Left kidney (tissue), 2 donors: ENCODE data around the gene USH1C. TPM values are rescaled to one million over a fixed set of nuclear protein-coding genes. Genes with fewer than 3 reads are reported as not detected.
A peak's percentile ranks its signal among the peaks of the same experiment; 100 is the strongest.

Source experiments
- DNase-seq: peaks from one replicate; pipeline ENCODE4 v3.0.0-alpha.2; 2013
- polyA plus RNA-seq: library from polyadenylated mRNA; unstranded; fragments of 120-200 nt; gene quantifications from one replicate; pipeline ENCODE4 v1.2.1, GENCODE V29; 2013; ENCODE audit not compliant: insufficient read length

The USH1C gene
- polyA plus RNA-seq, 1 donor: 81.8 TPM

DNA sequence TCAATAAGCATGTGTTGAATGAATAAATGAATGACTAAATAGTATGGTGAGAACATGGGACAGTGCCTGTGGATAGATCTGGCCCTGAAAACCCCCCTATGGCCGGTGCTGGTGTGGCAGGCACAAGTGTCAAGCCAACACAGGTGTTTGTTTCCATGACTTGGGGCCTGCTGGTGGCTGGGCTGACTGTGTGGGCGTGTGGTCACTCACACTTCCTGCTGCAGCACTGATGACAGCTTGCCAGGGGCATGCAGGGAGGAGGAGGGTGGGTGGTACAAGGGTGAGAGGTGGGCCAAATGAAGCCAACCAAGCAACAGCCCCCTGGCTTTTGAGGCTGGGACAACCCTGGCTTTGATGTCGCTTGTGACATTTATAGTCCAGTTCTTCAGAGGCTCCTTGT lies 37.3 kb downstream of the USH1C start:
- DNase-seq: no peak

DNA sequence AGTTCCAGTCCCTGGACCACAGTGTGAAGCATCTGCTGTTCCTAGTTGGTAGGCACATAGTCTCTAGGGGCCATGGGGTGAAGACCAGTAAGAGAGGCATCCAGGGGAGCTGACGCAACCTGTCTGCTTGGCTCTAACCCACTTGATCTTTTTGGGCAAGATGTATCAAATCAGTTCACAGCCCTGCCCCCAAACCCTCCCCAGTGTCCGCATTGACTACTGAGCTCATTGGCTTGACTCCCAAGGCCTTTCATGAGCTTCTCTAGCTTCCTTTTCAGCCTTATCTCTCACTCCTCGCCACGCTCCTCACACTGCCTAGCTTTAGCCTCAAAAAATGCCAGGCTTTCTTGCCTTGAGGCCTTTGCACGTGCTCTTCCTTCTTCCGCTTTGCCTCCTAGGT lies 37.9 kb downstream of the USH1C start:
- no peak for DNase-seq

DNA sequence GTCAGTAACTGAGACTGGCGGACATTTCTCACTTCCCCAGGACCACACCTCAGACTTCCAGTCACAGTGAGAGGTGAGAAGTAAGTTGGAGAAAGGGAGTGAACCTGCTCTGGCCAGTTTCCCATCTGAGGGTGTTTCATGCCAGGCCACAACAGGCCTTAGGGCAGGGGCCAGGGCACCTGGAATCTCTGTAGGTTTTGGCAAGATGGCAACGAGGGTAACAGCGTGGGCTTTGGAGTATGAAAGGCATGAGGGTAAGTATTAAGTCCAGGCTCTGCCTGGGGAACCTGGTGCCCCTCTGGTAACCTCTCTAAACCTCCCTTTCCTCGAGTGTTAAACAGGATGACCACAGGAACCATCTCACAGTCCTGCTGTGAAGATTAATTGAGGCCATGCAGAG lies 39.1 kb downstream of the USH1C start:
- DNase-seq: no peak

DNA sequence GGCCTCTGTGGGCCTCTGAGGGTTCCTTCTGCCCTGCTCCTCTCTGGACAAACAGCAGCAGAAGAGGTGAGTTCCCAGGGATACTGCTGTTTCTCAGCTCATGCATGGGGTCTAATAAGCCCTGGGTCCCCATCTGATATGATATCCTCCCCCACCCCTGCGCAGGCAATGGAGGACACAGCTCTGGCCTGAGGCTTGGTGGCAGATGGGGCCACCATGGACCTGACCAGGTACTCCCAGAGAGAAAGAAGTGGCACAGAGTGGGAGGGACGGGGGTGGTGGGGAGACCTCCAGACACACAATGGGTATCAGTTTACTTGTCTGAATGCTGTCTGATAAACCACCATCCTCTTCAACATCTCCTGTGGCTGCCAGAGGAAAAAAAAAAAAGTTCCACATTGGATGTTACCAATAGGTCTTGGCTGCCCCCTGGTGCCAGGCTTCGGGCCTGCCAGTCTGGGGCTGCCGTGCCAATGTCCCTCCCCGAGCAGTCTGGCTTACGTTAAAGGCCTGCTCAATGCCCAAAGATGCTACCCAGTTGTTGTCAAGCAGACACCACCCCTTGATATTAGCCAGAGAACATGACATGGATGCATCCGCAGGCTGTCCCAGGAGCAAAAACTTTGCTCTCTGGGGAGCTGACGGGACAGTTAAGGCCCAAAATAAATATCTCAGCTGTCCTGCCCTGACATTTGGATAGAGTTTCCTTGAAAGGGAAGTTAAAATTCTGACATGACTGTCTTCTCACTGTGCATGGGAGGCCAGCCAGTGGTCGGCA lies 39.7 kb downstream of the USH1C start:
- DNase-seq: peak; percentile 62

DNA sequence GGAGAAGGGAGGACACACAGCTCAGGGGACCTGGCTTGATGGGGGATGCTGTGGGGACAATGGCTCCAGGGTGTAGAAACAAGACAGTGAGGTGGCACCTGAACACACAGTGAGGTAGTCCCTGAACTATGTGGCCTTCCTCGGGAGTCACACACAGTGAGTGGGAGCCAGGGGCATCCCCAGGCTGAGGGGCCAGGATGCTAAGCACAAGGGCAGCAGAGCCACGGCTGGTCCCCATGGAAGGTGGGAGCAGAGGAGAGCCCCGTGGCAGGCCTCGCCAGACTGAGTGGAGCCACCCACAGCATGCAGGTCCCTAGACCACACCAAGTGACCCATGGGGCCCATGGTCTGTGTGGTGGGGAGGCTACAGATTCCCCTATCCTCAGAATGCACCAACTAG lies 41.6 kb downstream of the USH1C start:
- no peak for DNase-seq

DNA sequence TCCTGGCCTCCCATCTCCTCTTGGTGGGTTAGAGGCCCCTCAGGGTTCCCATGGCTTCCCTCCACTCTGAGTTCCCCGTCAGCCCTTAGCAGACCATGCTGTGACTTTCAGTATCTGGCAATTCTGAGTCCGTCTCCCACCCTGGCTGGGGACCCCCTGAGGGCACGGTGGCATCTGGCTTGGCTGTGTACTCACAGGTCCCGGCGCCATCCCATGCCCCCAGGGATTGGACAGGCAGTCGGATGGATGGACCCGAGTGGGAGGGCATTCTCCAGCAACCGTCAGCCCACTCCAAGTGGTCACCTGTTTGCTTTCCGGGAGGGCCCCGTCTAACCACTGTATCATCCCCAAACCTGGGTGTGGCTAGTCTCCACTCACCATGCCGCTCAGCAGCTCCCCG lies 43.5 kb downstream of the USH1C start:
- no peak for DNase-seq

DNA sequence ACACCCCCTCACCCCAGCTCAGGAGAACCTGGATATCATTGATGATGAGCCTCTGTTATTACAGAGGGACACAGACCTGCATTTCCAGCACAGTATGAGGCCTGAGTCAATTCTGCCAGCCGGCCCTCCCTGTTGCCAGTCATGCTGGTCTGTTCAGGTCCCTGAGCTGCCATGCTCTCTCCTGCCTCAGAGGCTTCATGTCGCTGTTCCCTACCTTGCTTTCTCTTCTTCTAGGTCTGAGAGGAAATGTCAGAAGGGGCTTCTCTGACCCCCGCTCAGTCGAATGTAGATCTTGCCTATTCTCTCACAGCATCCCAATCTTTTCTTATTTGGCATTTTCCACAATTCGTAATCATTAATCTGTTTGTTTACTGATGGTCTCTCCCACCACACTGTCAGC lies 45.7 kb downstream of the USH1C start:
- DNase-seq: no peak

DNA sequence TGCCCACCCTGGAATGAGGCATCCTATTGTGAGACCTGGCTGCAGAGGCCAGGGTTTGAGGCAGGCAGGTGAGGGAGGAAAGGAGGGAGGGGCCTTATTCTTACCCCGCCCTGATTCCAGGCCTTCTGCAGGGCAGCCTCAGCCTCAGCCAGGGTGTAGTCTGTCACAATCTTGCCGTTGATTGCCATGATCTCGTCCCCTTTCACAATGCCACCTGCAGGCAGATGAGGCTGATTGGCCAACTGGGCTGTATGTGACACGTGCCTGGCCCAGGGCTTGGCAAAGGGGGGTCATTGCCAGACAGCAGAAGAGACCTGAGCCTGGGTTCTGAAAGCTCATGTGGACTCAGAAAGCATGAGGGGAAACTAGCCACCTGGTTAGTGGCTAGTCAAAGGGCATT lies 46.2 kb downstream of the USH1C start:
- DNase-seq: no peak

DNA sequence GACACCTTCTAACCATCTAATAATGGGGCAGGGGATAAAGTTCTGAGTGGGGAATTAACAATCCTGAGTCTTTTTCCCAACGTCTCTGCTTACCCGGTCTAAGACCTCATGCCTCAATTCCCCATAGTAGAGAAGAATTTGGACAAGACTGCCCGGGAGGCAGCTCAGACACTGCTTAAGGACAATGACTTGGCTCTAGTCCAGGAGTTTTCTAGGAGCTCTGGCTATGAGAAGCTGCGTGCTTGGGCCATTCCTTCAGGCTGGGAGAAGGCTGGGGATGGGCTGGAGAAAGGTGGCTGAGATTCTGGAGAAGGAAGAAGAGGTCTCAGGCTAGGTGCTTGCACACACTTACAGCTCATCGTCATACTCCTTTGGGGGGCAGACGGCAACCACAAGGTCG lies 47.8 kb downstream of the USH1C start:
- DNase-seq: no peak

DNA sequence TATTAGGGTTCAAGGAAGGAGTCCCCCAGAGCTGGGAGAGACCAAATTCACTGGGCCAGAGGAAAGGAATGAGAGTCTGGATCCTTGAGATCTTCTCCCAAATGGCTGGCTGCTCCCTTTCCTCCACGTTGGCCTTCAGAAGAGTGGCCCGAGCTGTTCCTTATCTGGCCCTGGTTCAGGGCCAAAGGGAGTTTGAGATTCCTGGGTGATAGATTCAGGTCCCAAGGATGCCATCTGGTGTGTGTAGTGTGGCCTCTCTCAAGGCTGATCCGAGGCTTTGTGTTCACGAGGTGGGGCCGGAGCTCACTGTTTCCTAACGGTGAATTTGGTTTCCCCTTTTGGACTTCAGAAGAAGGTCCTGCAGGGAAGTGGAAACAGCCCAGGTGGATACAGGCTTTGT lies 50.2 kb downstream of the USH1C start:
- no peak for DNase-seq

DNA sequence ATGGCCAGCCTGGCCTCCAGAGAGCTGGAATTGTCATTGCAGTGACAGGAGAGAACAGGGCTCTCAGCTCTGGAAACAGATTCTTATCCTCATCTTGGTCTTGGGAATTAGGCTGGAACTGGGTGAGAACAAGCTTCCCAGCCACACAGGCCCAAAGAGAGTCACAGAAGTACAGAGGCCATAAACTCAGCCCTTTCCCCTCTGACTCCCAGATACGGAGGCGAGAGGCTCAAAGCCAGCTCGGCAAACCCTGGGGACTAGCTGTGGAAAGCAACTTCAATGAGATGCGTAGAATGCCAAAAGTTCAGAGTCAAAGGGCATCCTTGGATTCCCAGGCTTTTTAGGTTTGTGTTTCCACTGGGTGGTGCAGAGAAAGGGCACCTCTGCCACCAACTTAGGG lies 53.3 kb downstream of the USH1C start:
- no peak for DNase-seq

DNA sequence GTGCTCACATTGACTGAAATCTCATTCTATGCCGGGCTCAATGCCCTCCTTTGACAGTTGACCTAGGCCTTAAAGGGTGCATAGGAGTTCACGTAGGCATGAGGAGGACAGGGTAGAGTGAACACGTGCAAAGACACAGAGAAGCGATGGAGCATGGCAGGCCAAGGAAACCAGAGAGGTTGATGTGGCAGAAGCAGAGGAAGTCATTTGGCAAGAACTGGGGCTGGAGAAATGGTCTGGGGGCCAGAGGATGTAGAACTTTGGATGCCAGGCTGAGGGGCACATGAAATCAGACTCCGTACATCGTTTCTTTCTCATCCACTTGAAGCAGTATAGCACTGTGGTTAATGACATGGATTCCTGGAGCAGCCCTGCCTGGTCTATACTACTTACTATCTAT lies 54.0 kb downstream of the USH1C start:
- DNase-seq: no peak

DNA sequence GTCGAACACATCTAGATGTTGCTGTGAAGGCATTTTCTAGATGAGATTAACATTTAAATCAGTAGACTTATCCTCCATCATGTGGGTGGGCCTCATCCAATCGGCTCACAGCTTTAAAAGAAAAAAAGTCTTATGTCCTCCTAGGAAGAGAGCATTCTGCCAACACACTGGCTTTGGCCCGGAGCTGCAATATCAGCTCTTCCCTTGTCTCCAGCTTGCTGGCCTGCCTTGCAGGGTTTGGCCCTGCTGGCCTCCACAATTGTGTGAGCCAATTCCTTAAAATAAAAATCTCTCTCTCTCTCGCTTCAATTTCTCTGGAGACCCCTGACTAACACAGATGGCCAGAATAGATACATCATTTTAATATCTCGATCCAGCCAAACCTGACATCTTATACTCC lies 54.5 kb downstream of the USH1C start:
- no peak for DNase-seq

DNA sequence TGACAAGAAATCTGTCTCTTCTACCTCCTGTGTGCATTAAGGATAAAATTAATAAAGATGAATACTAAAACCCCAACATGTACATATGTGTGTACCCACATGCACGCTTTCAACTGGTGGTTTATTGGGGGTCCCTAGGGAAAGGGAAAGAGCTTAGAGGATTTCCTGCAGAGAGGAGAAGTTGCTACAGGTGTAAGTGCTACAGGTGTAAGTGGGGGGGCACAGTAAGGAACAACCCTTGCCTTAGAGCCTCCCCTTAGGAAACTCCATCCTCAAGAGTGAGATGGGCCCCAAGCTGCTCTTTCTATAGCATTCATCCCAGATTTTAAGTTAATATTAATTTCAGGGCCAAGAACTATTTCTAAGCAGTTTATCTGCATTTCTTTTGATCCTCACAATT lies 55.7 kb downstream of the USH1C start:
- no peak for DNase-seq

DNA sequence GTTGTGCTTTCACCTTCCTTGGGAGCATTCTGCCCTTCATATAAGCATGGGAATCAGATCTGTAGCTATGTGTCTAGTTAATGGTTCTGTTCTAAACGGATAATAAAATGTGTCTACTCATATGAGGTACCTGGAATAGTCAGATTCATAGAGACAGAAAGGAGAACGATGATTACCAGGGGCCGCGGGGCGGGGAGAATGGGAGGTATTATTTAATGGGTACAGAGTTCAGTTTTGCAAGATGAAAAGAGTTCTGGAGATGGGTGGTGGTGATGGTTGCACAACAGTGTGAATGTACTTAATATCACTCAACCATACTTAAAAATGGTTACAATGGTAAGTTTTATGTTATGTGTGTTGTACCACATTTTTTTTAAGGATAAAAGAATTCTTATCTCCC lies 57.6 kb downstream of the USH1C start:
- DNase-seq: no peak

DNA sequence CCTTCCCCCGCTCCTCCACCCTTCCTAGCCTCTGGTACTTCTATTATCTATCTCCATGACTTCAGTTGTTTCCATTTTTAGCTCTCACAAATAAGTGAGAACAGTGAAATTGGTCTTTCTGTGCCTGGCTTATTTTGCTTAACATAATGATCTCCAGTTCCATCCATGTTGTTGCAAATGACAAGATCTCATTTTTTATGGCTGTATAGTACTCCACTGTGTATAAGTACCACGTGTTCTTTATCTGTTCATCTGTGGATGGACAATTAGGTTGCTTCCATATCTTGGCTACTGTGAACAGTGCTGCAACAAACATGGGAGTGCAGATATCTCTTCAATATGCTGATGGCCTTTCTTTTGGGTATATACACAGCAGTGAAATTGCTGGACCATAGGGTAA lies 60.7 kb downstream of the USH1C start:
- DNase-seq: no peak

DNA sequence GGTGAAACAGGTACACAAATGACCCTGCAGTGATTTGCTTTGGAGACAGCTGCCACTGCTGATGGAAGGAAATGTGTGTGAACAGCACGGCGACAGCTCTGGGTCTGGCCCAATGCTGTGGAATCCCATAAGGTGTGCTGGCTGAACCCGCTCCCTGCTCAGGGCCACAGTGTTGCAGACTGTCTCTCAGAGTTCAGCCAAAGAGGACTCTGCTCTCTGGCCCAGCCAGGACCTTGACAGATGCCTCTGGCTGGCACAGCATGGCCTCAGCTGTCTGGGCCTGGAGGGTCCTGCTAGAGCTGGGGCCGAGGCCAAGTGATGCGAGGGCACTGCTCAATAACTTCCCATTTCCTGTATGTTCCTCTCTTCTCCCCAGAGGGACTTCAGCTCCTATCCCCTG lies 62.3 kb downstream of the USH1C start:
- DNase-seq: no peak

DNA sequence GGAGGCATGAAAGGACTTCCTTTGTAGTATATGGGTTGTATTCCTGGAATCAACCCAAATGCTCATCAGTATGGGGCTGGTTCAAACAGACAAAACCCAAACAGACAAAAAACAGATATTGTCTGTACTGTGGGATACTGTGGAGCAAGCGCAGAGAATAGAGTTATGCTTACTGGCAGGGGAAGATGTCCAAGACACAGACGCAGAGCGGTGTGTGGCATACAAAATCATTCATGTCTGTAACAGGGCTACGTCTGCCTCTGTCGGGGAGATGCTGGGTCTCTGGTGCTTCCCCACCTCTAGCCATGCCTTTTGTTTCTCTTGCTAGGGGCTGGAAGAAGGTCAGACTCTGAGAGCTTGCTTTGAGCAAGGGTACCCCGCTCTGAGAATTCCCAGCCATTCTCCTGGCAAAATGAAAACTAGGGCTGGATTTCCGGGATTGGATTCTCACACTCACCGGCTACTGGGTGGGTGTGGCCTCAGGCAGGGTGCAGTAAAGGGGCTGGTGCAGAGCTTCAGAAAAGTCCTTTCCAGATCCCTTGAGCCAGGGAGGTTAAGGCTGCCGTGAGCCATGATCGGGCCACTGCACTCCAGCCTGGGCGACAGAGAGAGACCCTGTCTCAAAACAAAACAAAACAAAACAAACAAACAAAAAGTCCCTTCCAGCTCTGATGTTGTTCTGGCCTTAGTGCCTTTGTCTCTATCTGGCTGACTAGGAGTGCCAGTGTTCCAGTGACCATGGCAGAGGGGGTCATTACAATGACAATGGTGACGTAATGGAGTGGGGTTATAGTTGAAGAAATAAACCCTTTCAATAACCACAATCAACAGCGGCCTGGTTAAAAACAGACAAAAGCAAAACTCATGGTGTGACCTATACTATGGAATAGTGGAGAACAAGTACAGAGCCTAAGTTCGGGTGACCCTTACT lies 64.7 kb downstream of the USH1C start:
- peak; percentile 76 for DNase-seq

DNA sequence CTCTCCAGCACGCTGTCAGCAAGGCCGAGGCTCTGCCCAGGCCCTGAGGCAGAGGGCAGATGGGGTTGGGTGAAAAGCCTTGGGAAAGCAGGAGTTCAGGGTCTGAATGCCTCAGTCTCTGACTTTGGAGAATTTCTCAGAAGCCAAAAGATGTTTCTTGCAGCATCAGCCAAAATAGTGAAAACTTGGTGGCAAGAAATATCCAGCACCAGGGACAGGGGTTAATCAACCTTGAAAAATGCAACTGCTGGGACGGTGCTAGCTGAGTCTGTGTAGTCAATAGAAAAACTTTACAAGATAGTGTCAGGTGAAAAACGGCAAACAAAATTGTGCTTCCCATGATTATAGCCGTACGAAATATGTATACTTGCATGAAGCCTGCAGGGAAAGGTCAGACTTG lies 66.1 kb downstream of the USH1C start:
- DNase-seq: no peak

DNA sequence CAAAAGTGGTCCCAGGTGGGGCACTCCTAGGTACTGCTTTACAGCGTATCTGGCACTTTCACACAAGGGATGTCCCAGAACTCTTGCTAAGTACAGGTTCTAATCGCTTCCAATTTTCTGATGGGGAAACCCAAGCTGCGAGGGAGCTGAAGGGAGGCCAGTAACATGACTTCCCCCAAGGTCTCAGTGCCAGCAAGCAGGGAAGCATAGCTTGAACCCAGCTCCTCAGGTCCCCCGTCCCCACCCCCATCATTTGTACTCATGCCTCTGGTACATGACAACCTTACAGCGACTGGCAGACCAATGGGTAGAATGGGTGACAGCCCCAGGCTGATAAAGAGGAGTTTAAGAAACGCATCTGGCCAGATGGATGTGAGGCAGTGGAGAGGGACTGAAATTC lies 66.9 kb downstream of the USH1C start:
- DNase-seq: no peak

DNA sequence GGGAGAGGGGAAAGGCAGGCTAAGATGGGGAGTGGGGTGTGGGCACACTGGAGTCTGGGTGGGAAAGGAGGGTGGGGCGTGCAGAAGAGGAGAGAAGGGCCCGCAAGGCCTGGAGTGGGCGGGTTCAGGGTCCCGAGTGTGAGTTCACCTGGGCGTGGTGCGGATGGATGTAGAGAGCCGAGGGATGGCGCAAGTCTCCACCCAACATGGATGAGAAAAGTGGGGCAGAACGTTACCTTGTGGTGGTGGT lies 67.2 kb downstream of the USH1C start:
- no peak for DNase-seq

DNA sequence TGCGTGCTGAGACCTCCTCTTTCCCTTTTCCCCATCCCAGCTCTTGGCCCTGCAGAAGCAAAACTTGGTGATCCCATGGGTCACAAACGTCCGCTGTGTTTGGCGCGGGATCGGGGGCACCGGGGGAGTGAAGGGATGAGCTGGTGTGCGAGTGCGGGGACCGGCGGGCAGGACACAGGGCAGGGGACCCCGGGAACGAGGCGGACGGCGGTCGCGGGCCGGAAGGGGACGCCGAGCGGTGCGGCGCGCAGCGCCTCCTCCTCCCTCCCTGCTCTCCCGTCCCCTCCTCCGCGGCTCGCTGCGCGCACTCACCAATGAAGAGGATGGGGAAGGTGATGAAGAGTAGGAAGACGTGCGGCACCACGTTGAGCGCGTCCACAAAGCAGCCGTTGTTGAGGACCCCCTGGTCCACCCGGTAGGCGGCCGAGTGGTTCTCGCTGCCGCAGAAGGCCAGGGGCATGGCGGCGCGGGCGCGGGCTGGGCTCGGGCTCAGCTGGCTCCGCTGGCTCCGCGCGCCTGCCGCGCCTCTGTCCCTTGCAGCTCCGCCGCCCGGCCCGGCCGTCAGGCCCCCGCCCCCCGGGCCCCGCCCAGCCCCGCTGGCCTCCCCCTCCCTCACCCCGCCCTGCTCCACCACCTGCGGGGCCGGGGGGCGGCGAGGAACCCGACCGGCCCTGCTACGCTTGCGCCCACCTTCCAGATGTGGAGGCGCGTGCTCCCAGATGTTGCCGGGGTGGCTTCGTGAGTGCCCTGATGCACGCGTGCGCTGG lies 67.7 kb downstream of the USH1C start, which contains the start of gene ABCC8:
Gene ABCC8, minus strand, starts transcription at position 529 of the 767 bp plus-strand sequence. Its CDS starts 69 bp downstream, at position 460.
- DNase-seq: no peak
